Adrenal gland (tissue), 12 donors: Measurements from ENCODE around the gene AQP5. TPM values are rescaled to one million over a fixed set of nuclear protein-coding genes. Genes with fewer than 3 reads are reported as not detected.

Source experiments
- DNase-seq, 7 donors: peaks; one replicate each; pipeline ENCODE4 v3.0.0-alpha.2; 2019 to 2020
- H3K27ac ChIP-seq, 5 donors: fragments of 200-600 bp; sonication (generic) in 4 of 5; 1 replicate in 3 of 5; 2 replicates in 2 of 5; pipeline versions ENCODE4 v1.5.1 to v1.8.0; 2016 to 2020; ENCODE audit warnings: mild to moderate bottlenecking in 1 of 5
- H3K27me3 ChIP-seq: fragments of 200-600 bp; 2 replicates; pipeline ENCODE4 v1.8.0; 2021
- H3K36me3 ChIP-seq, 2 donors: fragments of 200-600 bp; replicated peaks in 1 of 2; 1 replicate in 1 of 2; 2 replicates in 1 of 2; pipeline versions ENCODE4 v1.5.1 to v1.8.0; 2018 to 2022
- H3K4me1 ChIP-seq, 2 donors: fragments of 200-600 bp; replicated peaks in 1 of 2; 1 replicate in 1 of 2; 2 replicates in 1 of 2; pipeline versions ENCODE4 v1.5.1 to v1.8.0; 2018 to 2021
- H3K4me3 ChIP-seq, 4 donors: fragments of 200-600 bp; sonication (generic) in 3 of 4; one replicate each; pipeline ENCODE4 v1.5.1; 2016 to 2018
- H3K9me3 ChIP-seq, 3 donors: fragments of 200-600 bp; sonication (generic) in 1 of 3; replicated peaks in 1 of 3; 1 replicate in 2 of 3; 2 replicates in 1 of 3; pipeline versions ENCODE4 v1.5.1 to v1.8.0; 2016 to 2021
- POLR2A ChIP-seq, 2 donors: fragments of 450-650 bp; IDR thresholded peaks; one replicate each; pipeline ENCODE4 v1.6.1; 2017; ENCODE audit warnings: antibody characterized with exemption in 2 of 2, mild to moderate bottlenecking in 2 of 2, moderate library complexity in 1 of 2
- WGBS, 4 donors: extraction: QIAGEN DNeasy Blood & Tissue Kit in 2 of 4; methylation state at CpG; one replicate each; pipeline versions ENCODE4 v1.1.5 to v1.1.7; 2013 to 2017; 5-methylcytosine and 5-hydroxymethylcytosine counted together
- intact Hi-C, 2 donors: fragments of 100-400 bp; cut with DNase I; formaldehyde crosslinking; loops; one replicate each; pipeline versions ENCODE4 v1.14.1 to v1.15.0; 2022 to 2023
- polyA plus RNA-seq, 3 donors: library from polyadenylated mRNA; stranded (reverse); fragments of 200-250 nt in 2 of 3; fragments of 350-450 nt in 1 of 3; fragmentation: Illumina TruSeq in 1 of 3; extraction: RNeasy Lipid Tissue Mini Kit (QIAGEN cat#74804) in 1 of 3; gene quantifications; one replicate each; pipeline ENCODE4 v1.2.3, GENCODE V29; 2013 to 2014
- total RNA-seq, 9 donors: library from RNA; depleted of rRNA in 4 of 9; stranded (reverse); fragments of >200 nt in 4 of 9; fragments of 120-200 nt in 1 of 9; fragmentation: NEBNext Ultra II Directional in 1 of 9; extraction: Animal tissue kit (Norgen Biotek cat#: 25700) in 1 of 9; gene quantifications; one replicate each; pipeline versions ENCODE4 v1.1.0 to v1.2.4, GENCODE V29; 2013 to 2023
- TF ChIP-seq, protein P1 (sequence below), 6 experiments: fragments of 450-650 bp in 4 of 6; fragments of 200-600 bp in 2 of 6; sonication (generic) in 1 of 6; IDR thresholded peaks; 1 replicate in 5 of 6; 2 replicates in 1 of 6; pipeline versions ENCODE4 v1.5.1 to v1.8.0; 2016 to 2021; ENCODE audit warnings: antibody characterized with exemption in 6 of 6, mild to moderate bottlenecking in 2 of 6, moderate library complexity in 1 of 6
- donor health status: healthy with polysubstance abuse.
- donor health status: Bipolar disorder and iron deficiency.
- donor health status: DM: yes; HTN: yes; CAD: no.
- donor health status: DM: no; HTN: no; CAD: no.
- donor health status: DM: no; HTN: no; CAD: no.
- donor health status: DM: yes; HTN: yes; CAD: no.

Gene AQP5
- total and polyA plus RNA-seq, 12 donors: 0.22 to 2.6 (median 0.84) TPM; not detected in 1

DNA sequence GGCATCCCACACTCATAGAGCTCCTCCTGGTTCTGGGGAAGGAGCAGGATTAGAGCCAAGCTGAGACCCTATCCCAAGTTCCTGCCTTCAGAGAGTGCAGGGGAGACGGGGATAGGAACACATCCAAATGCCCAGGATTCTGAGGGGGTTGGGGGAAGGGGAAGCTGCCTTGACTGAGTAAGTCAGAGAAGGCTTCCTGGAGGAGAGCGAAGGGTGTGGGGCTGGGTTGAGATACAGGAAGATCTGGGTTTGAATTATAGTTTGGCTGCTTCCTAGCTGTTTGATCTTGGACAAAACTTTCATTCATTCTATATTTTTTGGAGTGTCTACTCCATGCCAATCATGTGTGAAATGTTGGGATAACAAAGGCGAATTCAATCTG lies 19.2 kb upstream of the AQP5 start:
- no peak for DNase-seq
- WGBS, 4 donors: 92 to 100% (median 94%) methylated on average over 3 of the region's 3 CpGs
- Histone ChIP-seq H3K4me3 (no peak overlapping the region), H3K36me3 (no peaks in the 10 kb centered on the region), H3K27me3 (no peaks in the 10 kb centered on the region), H3K9me3 (no peaks in the 10 kb centered on the region), H3K27ac (no peak overlapping the region), H3K4me1 (peaks cover 0 to 15% of the 10 kb centered on the region in 2 donors)
- TF ChIP-seq, protein P1, sequence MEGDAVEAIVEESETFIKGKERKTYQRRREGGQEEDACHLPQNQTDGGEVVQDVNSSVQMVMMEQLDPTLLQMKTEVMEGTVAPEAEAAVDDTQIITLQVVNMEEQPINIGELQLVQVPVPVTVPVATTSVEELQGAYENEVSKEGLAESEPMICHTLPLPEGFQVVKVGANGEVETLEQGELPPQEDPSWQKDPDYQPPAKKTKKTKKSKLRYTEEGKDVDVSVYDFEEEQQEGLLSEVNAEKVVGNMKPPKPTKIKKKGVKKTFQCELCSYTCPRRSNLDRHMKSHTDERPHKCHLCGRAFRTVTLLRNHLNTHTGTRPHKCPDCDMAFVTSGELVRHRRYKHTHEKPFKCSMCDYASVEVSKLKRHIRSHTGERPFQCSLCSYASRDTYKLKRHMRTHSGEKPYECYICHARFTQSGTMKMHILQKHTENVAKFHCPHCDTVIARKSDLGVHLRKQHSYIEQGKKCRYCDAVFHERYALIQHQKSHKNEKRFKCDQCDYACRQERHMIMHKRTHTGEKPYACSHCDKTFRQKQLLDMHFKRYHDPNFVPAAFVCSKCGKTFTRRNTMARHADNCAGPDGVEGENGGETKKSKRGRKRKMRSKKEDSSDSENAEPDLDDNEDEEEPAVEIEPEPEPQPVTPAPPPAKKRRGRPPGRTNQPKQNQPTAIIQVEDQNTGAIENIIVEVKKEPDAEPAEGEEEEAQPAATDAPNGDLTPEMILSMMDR (IDR thresholded peaks at IDR 0.05): no peak
- TF ChIP-seq POLR2A (IDR thresholded peaks at IDR 0.05): no peak
- intact Hi-C loops: no loop called here

GRCh38 chr12:49942921-49943624 lies 18.6 kb upstream of the AQP5 start:
- Histone ChIP-seq H3K4me3 (no peak overlapping the region), H3K4me1 (peaks cover 0 to 15% of the 10 kb centered on the region in 2 donors), H3K9me3 (no peaks in the 10 kb centered on the region), H3K36me3 (no peaks in the 10 kb centered on the region), H3K27ac (no peak overlapping the region), H3K27me3 (no peaks in the 10 kb centered on the region)
- intact Hi-C loops: no loop called here
- TF ChIP-seq POLR2A (IDR thresholded peaks at IDR 0.05): no peak
- TF ChIP-seq, protein P1 (IDR thresholded peaks at IDR 0.05): no peak
- WGBS, 4 donors: 81 to 89% (median 84%) methylated on average over 11 to 14 of the region's 14 CpGs
- no peak for DNase-seq

GRCh38 chr12:49943625-49943960 lies 18.1 kb upstream of the AQP5 start:
- Histone ChIP-seq H3K4me3 (no peak overlapping the region), H3K27ac (no peak overlapping the region), H3K36me3 (no peaks in the 10 kb centered on the region), H3K27me3 (no peaks in the 10 kb centered on the region), H3K9me3 (no peaks in the 10 kb centered on the region), H3K4me1 (peaks cover 0 to 15% of the 10 kb centered on the region in 2 donors)
- intact Hi-C loops: no loop called here
- no peak for DNase-seq
- TF ChIP-seq POLR2A (IDR thresholded peaks at IDR 0.05): no peak
- TF ChIP-seq, protein P1 (IDR thresholded peaks at IDR 0.05): no peak
- WGBS, 4 donors: 77 to 100% (median 94%) methylated on average over 1 of the region's 1 CpG

DNA sequence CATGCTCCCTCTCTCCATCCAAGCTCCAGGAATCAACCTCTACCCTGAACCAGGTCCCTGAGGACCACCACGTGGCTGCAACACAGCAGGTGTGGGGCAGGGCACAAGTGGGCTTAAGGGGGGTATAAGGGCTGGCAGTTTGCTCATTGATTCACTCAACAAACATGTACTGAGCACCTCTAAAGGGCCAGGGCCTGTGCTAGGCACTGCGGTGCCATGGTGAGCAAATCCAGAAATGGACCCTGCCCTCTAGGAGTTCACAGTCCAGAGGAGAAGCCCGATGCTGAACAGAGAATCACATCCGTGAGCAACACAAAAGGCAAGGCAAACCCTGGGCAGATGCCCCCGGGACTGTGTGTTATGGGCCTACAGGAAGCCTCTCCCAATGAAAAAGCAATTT lies 17.6 kb upstream of the AQP5 start:
- intact Hi-C loops: no loop called here
- Histone ChIP-seq H3K36me3 (no peaks in the 10 kb centered on the region), H3K4me1 (peaks cover 0 to 15% of the 10 kb centered on the region in 2 donors), H3K9me3 (no peaks in the 10 kb centered on the region), H3K4me3 (no peak overlapping the region), H3K27me3 (no peaks in the 10 kb centered on the region), H3K27ac (no peak overlapping the region)
- TF ChIP-seq, protein P1 (IDR thresholded peaks at IDR 0.05): no peak
- TF ChIP-seq POLR2A (IDR thresholded peaks at IDR 0.05): no peak
- 90 to 94% (median 92%) methylated on average over 3 to 5 of the region's 5 CpGs for WGBS, 4 donors
- no peak for DNase-seq
